HCT116 (cell line): Measurements from ENCODE around the gene KCNIP4. TPM values are rescaled to one million over a fixed set of nuclear protein-coding genes. Genes with fewer than 3 reads are reported as not detected.

Experiments
- ATAC-seq: fragments of 200-7000 bp; cut with Tn5 transposase; 2 replicates; pipeline ENCODE4 v1.9.1; 2020; ENCODE audit warnings: mild to moderate bottlenecking, moderate library complexity
- BruUV-seq: library from RNA; stranded (reverse); fragments of 400-500 nt; replicated peaks from 2 replicates; lab custom pipeline; 2021; lab: Mats Ljungman, UMichigan
- CTCF ChIA-PET: fragments of 300-600 bp; sonication (Branson Sonifier 250); formaldehyde crosslinking; loops from one replicate; lab custom pipeline; 2021; ENCODE audit warnings: antibody characterized with exemption; lab: Charles Lee
- POLR2A ChIA-PET: fragments of 300-600, 350-600 bp; sonication (Branson Sonifier 250); formaldehyde crosslinking; loops from one replicate; lab custom pipeline; 2021; ENCODE audit warnings: antibody characterized with exemption; lab: Charles Lee
- RAD21 ChIA-PET, 2 experiments: fragments of 300-600 bp; sonication (Branson Sonifier 250); formaldehyde crosslinking; loops; one replicate each; lab custom pipeline; 2023; ENCODE audit warnings: low total read pairs in 2 of 2; ENCODE audit not compliant: uncharacterized antibody in 2 of 2, unreplicated experiment in 2 of 2, low non-redundant PET in 1 of 2; lab: Charles Lee
- DNase-seq: peaks from one replicate; pipeline ENCODE4 v3.0.0-alpha.2; 2010; ENCODE audit warnings: low read depth, low spot score
- H2AFZ ChIP-seq: fragments of 200-600 bp; shearing (Covaris generic), sonication (generic); 2 replicates; pipeline ENCODE4 v1.6.1; 2017; ENCODE audit warnings: low read depth, mixed run types, mixed read lengths, antibody characterized with exemption, low read length; ENCODE audit not compliant: poor library complexity, severe bottlenecking
- H3K27ac ChIP-seq: 2 replicates; pipeline ENCODE4 v1.5.1; 2012; ENCODE audit warnings: low read depth, low read length
- H3K27me3 ChIP-seq: fragments of 200-600 bp; sonication (generic); 2 replicates; pipeline ENCODE4 v1.6.1; 2016; ENCODE audit warnings: mixed run types, low read length, mixed read lengths; ENCODE audit not compliant: insufficient read depth
- H3K36me3 ChIP-seq, 2 experiments: fragments of 200-500 bp in 1 of 2; fragments of 200-600 bp in 1 of 2; sonication (Bioruptor generic) in 1 of 2; sonication (generic) in 1 of 2; 2 replicates each; pipeline versions ENCODE4 v1.5.1 to v1.6.1; 2014 to 2016; ENCODE audit warnings: low read length in 2 of 2, inconsistent platforms in 1 of 2, mixed read lengths in 1 of 2, mixed run types in 1 of 2; ENCODE audit not compliant: insufficient read depth in 2 of 2, control insufficient read depth in 1 of 2
- H3K4me1 ChIP-seq, 2 experiments: fragments of 200-600 bp in 1 of 2; sonication (generic) in 1 of 2; 2 replicates each; pipeline versions ENCODE4 v1.5.1 to v1.6.1; 2012 to 2017; ENCODE audit warnings: low read length in 2 of 2, inconsistent platforms in 1 of 2, mild to moderate bottlenecking in 1 of 2, mixed read lengths in 1 of 2, mixed run types in 1 of 2, moderate library complexity in 1 of 2; ENCODE audit not compliant: insufficient read depth in 2 of 2, control insufficient read depth in 1 of 2
- H3K4me2 ChIP-seq: fragments of 200-600 bp; sonication (generic); 2 replicates; pipeline ENCODE4 v1.6.1; 2017; ENCODE audit warnings: mixed run types, low read length, mixed read lengths
- H3K4me3 ChIP-seq, 2 experiments: fragments of 200-600 bp in 1 of 2; sonication (generic) in 1 of 2; replicated peaks in 1 of 2; 2 replicates each; pipeline ENCODE4 v1.5.1; 2011 to 2016; ENCODE audit warnings: low read length in 2 of 2, control low read depth in 1 of 2, low read depth in 1 of 2, mild to moderate bottlenecking in 1 of 2, mixed read lengths in 1 of 2, mixed run types in 1 of 2
- H3K79me2 ChIP-seq: fragments of 200-600 bp; sonication (generic); 2 replicates; pipeline ENCODE4 v1.6.1; 2017; ENCODE audit warnings: mild to moderate bottlenecking, mixed run types, low read length, moderate library complexity, mixed read lengths; ENCODE audit not compliant: insufficient read depth
- H3K9ac ChIP-seq: fragments of 200-600 bp; sonication (generic); 2 replicates; pipeline ENCODE4 v1.6.1; 2016; ENCODE audit warnings: low read length, mixed read lengths
- H3K9me2 ChIP-seq: fragments of 200-600 bp; sonication (generic), shearing (Covaris generic); 2 replicates; pipeline ENCODE4 v1.6.1; 2017; ENCODE audit warnings: mixed run types, mild to moderate bottlenecking, moderate library complexity; ENCODE audit not compliant: insufficient read depth
- H3K9me3 ChIP-seq, 2 experiments: fragments of 200-500 bp in 1 of 2; fragments of 200-600 bp in 1 of 2; sonication (Bioruptor generic) in 1 of 2; sonication (generic) in 1 of 2; 2 replicates each; pipeline ENCODE4 v1.6.1; 2014 to 2017; ENCODE audit warnings: low read length in 2 of 2, mixed read lengths in 2 of 2, inconsistent platforms in 1 of 2, low read depth in 1 of 2, mild to moderate bottlenecking in 1 of 2, mixed run types in 1 of 2, moderate library complexity in 1 of 2; ENCODE audit not compliant: control insufficient read depth in 1 of 2, insufficient read depth in 1 of 2
- H4K20me1 ChIP-seq: fragments of 200-600 bp; sonication (generic), shearing (Covaris generic); 2 replicates; pipeline ENCODE4 v1.6.1; 2017; ENCODE audit warnings: mixed run types, mild to moderate bottlenecking, moderate library complexity; ENCODE audit not compliant: insufficient read depth
- CBX3 ChIP-seq: IDR thresholded peaks from 2 replicates; pipeline ENCODE4 v1.6.1; 2012; ENCODE audit warnings: low read depth
- EGR1 ChIP-seq: IDR thresholded peaks from 2 replicates; pipeline ENCODE4 v1.6.1; 2012; ENCODE audit warnings: low read depth
- EZH2 ChIP-seq: fragments of 200-600 bp; sonication (generic); IDR thresholded peaks from 2 replicates; pipeline ENCODE4 v1.6.1; 2017; ENCODE audit warnings: antibody characterized with exemption, mixed run types
- EZH2phosphoT487 ChIP-seq: fragments of 200-600 bp; IDR thresholded peaks from 2 replicates; pipeline ENCODE4 v1.6.1; 2018; ENCODE audit warnings: antibody characterized with exemption, borderline replicate concordance
- FOSL1 ChIP-seq: IDR thresholded peaks from 2 replicates; pipeline ENCODE4 v1.6.1; 2012; ENCODE audit warnings: low read depth
- JUND ChIP-seq: IDR thresholded peaks from 2 replicates; pipeline ENCODE4 v1.6.1; 2012
- POLR2A ChIP-seq: IDR thresholded peaks from 2 replicates; pipeline ENCODE4 v1.7.0; 2011; ENCODE audit warnings: borderline replicate concordance; ENCODE audit not compliant: insufficient read depth, insufficient read length; ENCODE audit errors: extremely low read depth
- POLR2AphosphoS5 ChIP-seq: IDR thresholded peaks from 2 replicates; pipeline ENCODE4 v1.6.1; 2011; ENCODE audit warnings: mild to moderate bottlenecking, low read depth, low read length, moderate library complexity
- RAD21 ChIP-seq: IDR thresholded peaks from 2 replicates; pipeline ENCODE4 v1.6.1; 2012; ENCODE audit warnings: low read depth, mild to moderate bottlenecking
- SP1 ChIP-seq: IDR thresholded peaks from 2 replicates; pipeline ENCODE4 v1.6.1; 2012; ENCODE audit warnings: low read depth
- SRF ChIP-seq: IDR thresholded peaks from 2 replicates; pipeline ENCODE4 v1.6.1; 2012; ENCODE audit warnings: low read depth
- TCF7L2 ChIP-seq: IDR thresholded peaks from 2 replicates; pipeline ENCODE4 v1.7.0; 2011; ENCODE audit warnings: borderline replicate concordance, inconsistent platforms; ENCODE audit not compliant: insufficient read depth, insufficient read length; ENCODE audit errors: extremely low read depth
- ZNF274 ChIP-seq: fragments of 200-500 bp; sonication (Bioruptor generic); IDR thresholded peaks from 2 replicates; pipeline ENCODE4 v1.6.1; 2014; ENCODE audit warnings: mild to moderate bottlenecking, low read depth, low read length, inconsistent platforms
- intact Hi-C: fragments of 100-400 bp; cut with micrococcal nuclease; formaldehyde crosslinking; loops from 2 replicates; pipeline ENCODE4 v1.10.0; 2022
- total RNA-seq: library from RNA; stranded (reverse); gene quantifications from one replicate; pipeline ENCODE4 v1.2.1, GENCODE V29; 2021; ENCODE audit not compliant: unreplicated experiment
- TF ChIP-seq, protein P1 (sequence below): IDR thresholded peaks from 2 replicates; pipeline ENCODE4 v1.6.1; 2012; ENCODE audit warnings: low read depth
- TF ChIP-seq, protein P2 (sequence below): IDR thresholded peaks from 2 replicates; pipeline ENCODE4 v1.6.1; 2012
- TF ChIP-seq, protein P3 (sequence below): IDR thresholded peaks from 2 replicates; pipeline ENCODE4 v1.6.1; 2012
- TF ChIP-seq, protein P4 (sequence below), 3 experiments: fragments of 200-600 bp in 1 of 3; sonication (generic) in 1 of 3; IDR thresholded peaks in 2 of 3; conservative IDR thresholded peaks in 1 of 3; 2 replicates each; pipeline ENCODE4 v1.5.1; 2012 to 2017; ENCODE audit warnings: low read depth in 2 of 3, low read length in 2 of 3, antibody characterized with exemption in 1 of 3, borderline replicate concordance in 1 of 3, control low read depth in 1 of 3, mild to moderate bottlenecking in 1 of 3, mixed read lengths in 1 of 3, mixed run types in 1 of 3, moderate library complexity in 1 of 3; ENCODE audit not compliant: insufficient read depth in 1 of 3
- TF ChIP-seq, protein P5 (sequence below): IDR thresholded peaks from 2 replicates; pipeline ENCODE4 v1.6.1; 2011; ENCODE audit warnings: mild to moderate bottlenecking, low read length, moderate library complexity; ENCODE audit not compliant: insufficient replicate concordance; ENCODE audit errors: extremely low read depth

Gene KCNIP4
- total RNA-seq, 1 experiment from 2014 or later, result not detected

DNA sequence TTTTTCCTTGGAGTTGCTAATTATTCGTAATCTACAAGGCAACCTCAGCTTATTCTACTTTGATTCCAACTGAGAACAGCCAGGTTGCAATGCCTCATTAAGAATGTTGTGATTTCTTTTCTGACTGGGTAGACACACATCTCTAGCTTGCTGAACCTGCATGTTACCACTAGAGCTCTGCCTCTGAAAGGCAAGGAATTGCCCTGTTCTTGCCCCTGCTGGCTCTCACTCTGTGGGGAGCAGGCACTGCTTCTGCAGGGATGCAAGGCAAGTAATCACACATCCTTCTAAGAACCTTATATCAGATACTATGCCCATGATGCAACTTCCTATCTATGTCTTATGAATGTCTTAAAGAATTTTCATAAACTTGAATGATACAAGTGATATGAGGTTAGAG lies 745.2 kb downstream of the KCNIP4 start:
- RAD21 ChIA-PET, result no interaction called here
- POLR2A ChIA-PET, result no interaction called here
- Histone ChIP-seq H3K79me2 (no peaks in the 10 kb centered on the region), H2AFZ (no peak overlapping the region), H3K9ac (no peak overlapping the region), H3K9me2 (no peaks in the 10 kb centered on the region), H3K4me2 (no peak overlapping the region), H3K4me1 (no peaks in the 10 kb centered on the region), H3K9me3 (peaks cover 0 to 22% of the 10 kb centered on the region in 2 experiments; a peak in 2 of 4 replicates), H3K27me3 (no peaks in the 10 kb centered on the region), H3K36me3 (no peaks in the 10 kb centered on the region), H3K4me3 (no peak overlapping the region), H3K27ac (no peak overlapping the region), H4K20me1 (no peaks in the 10 kb centered on the region)
- CTCF ChIA-PET, result no interaction called here
- DNase-seq, result no peak
- BruUV-seq, result no TSS peak
- no peak for ATAC-seq
- TF ChIP-seq POLR2AphosphoS5 (no peak), EZH2 (no peak), TCF7L2 (no peak), SP1 (no peak), RAD21 (no peak), SRF (no peak), EZH2phosphoT487 (no peak), ZNF274 (no peak), POLR2A (no peak), CBX3 (no peak), JUND (no peak), EGR1 (no peak), FOSL1 (no peak)
- TF ChIP-seq, protein P1, sequence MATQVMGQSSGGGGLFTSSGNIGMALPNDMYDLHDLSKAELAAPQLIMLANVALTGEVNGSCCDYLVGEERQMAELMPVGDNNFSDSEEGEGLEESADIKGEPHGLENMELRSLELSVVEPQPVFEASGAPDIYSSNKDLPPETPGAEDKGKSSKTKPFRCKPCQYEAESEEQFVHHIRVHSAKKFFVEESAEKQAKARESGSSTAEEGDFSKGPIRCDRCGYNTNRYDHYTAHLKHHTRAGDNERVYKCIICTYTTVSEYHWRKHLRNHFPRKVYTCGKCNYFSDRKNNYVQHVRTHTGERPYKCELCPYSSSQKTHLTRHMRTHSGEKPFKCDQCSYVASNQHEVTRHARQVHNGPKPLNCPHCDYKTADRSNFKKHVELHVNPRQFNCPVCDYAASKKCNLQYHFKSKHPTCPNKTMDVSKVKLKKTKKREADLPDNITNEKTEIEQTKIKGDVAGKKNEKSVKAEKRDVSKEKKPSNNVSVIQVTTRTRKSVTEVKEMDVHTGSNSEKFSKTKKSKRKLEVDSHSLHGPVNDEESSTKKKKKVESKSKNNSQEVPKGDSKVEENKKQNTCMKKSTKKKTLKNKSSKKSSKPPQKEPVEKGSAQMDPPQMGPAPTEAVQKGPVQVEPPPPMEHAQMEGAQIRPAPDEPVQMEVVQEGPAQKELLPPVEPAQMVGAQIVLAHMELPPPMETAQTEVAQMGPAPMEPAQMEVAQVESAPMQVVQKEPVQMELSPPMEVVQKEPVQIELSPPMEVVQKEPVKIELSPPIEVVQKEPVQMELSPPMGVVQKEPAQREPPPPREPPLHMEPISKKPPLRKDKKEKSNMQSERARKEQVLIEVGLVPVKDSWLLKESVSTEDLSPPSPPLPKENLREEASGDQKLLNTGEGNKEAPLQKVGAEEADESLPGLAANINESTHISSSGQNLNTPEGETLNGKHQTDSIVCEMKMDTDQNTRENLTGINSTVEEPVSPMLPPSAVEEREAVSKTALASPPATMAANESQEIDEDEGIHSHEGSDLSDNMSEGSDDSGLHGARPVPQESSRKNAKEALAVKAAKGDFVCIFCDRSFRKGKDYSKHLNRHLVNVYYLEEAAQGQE, result no peak
- TF ChIP-seq, protein P2, sequence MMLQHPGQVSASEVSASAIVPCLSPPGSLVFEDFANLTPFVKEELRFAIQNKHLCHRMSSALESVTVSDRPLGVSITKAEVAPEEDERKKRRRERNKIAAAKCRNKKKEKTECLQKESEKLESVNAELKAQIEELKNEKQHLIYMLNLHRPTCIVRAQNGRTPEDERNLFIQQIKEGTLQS, result no peak
- TF ChIP-seq, protein P3, sequence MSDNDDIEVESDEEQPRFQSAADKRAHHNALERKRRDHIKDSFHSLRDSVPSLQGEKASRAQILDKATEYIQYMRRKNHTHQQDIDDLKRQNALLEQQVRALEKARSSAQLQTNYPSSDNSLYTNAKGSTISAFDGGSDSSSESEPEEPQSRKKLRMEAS, result no peak
- TF ChIP-seq, protein P4, sequence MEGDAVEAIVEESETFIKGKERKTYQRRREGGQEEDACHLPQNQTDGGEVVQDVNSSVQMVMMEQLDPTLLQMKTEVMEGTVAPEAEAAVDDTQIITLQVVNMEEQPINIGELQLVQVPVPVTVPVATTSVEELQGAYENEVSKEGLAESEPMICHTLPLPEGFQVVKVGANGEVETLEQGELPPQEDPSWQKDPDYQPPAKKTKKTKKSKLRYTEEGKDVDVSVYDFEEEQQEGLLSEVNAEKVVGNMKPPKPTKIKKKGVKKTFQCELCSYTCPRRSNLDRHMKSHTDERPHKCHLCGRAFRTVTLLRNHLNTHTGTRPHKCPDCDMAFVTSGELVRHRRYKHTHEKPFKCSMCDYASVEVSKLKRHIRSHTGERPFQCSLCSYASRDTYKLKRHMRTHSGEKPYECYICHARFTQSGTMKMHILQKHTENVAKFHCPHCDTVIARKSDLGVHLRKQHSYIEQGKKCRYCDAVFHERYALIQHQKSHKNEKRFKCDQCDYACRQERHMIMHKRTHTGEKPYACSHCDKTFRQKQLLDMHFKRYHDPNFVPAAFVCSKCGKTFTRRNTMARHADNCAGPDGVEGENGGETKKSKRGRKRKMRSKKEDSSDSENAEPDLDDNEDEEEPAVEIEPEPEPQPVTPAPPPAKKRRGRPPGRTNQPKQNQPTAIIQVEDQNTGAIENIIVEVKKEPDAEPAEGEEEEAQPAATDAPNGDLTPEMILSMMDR (IDR thresholded peaks at IDR 0.05 in 2 of 3, conservative IDR thresholded peaks at IDR 0.05 in 1 of 3; ENCODE audit: borderline replicate concordance in 1 of 3, insufficient read depth in 1 of 3, low read depth in 2 of 3, low read length in 2 of 3), result no peak
- TF ChIP-seq, protein P5, sequence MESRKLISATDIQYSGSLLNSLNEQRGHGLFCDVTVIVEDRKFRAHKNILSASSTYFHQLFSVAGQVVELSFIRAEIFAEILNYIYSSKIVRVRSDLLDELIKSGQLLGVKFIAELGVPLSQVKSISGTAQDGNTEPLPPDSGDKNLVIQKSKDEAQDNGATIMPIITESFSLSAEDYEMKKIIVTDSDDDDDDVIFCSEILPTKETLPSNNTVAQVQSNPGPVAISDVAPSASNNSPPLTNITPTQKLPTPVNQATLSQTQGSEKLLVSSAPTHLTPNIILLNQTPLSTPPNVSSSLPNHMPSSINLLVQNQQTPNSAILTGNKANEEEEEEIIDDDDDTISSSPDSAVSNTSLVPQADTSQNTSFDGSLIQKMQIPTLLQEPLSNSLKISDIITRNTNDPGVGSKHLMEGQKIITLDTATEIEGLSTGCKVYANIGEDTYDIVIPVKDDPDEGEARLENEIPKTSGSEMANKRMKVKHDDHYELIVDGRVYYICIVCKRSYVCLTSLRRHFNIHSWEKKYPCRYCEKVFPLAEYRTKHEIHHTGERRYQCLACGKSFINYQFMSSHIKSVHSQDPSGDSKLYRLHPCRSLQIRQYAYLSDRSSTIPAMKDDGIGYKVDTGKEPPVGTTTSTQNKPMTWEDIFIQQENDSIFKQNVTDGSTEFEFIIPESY, result no peak
- intact Hi-C loops, result no loop called here
